Esophagus muscularis mucosa (tissue), 3 donors: ENCODE data around the gene ABHD17C.

Experiments
- POLR2A ChIP-seq: fragments of 450-650 bp; IDR thresholded peaks from one replicate; pipeline ENCODE4 v1.6.1; 2017; ENCODE audit warnings: antibody characterized with exemption, moderate library complexity, mild to moderate bottlenecking, low read depth
- POLR2AphosphoS5 ChIP-seq, 2 donors: sonication (generic); formaldehyde crosslinking; IDR thresholded peaks; one replicate each; pipeline ENCODE4 v1.6.1; 2017; ENCODE audit warnings: antibody characterized with exemption in 2 of 2
- TF ChIP-seq, protein P1 (sequence below), 3 experiments: fragments of 200-600 bp in 2 of 3; fragments of 450-650 bp in 1 of 3; sonication (generic) in 2 of 3; IDR thresholded peaks; one replicate each; pipeline ENCODE4 v1.5.1; 2017 to 2019; ENCODE audit warnings: antibody characterized with exemption in 3 of 3, mild to moderate bottlenecking in 2 of 3, moderate library complexity in 1 of 3

DNA sequence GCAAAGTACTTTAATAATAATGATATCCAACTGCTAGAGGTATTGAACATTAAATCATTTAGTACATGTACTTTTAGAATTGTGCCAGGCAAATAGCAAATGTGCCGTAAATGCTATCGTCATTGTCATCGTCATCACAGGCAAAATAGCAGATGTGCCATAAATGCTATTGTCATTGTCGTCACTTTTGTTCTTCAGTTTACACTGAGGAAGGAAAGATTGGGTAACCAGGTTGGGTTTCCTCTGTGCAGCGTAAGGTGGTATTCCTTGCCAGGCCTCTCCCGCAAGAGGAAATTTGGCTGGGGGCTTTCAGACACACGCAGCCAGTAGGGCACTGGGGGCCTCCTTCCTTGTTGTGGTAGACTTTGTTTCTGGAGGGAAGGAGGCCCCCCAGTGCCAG lies 26.4 kb downstream of the ABHD17C start:
- TF ChIP-seq, protein P1, sequence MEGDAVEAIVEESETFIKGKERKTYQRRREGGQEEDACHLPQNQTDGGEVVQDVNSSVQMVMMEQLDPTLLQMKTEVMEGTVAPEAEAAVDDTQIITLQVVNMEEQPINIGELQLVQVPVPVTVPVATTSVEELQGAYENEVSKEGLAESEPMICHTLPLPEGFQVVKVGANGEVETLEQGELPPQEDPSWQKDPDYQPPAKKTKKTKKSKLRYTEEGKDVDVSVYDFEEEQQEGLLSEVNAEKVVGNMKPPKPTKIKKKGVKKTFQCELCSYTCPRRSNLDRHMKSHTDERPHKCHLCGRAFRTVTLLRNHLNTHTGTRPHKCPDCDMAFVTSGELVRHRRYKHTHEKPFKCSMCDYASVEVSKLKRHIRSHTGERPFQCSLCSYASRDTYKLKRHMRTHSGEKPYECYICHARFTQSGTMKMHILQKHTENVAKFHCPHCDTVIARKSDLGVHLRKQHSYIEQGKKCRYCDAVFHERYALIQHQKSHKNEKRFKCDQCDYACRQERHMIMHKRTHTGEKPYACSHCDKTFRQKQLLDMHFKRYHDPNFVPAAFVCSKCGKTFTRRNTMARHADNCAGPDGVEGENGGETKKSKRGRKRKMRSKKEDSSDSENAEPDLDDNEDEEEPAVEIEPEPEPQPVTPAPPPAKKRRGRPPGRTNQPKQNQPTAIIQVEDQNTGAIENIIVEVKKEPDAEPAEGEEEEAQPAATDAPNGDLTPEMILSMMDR (IDR thresholded peaks at IDR 0.05), result no peak
- TF ChIP-seq POLR2AphosphoS5 (IDR thresholded peaks at IDR 0.05), result no peak
- TF ChIP-seq POLR2A, result no peak
